Right lobe of liver (tissue), 4 donors: ENCODE measurements around the gene IGFBP2.

Experiments used
- CTCF ChIP-seq, 4 donors: fragments of 200-600 bp in 3 of 4; fragments of 450-650 bp in 1 of 4; IDR thresholded peaks; one replicate each; pipeline versions ENCODE4 v1.5.1 to v1.8.0; 2016 to 2022; ENCODE audit warnings: antibody characterized with exemption in 4 of 4, mild to moderate bottlenecking in 2 of 4
- POLR2A ChIP-seq: fragments of 450-650 bp; IDR thresholded peaks from one replicate; pipeline ENCODE4 v1.6.1; 2017; ENCODE audit warnings: antibody characterized with exemption, mild to moderate bottlenecking
- donor health status: DM: no; HTN: no; CAD: no.
- donor health status: DM: no; HTN: no; CAD: no.
- donor health status: DM: no; HTN: yes; CAD: no.

- TF ChIP-seq POLR2A, result no peak
- TF ChIP-seq CTCF (IDR thresholded peaks at IDR 0.05), result no peak
Measured at GRCh38 chr2:216589791-216590190, 43.4 kb upstream of the IGFBP2 start.
